DOHH2 (cell line): ENCODE results near the gene RPGR.

Source experiments
- H3F3A ChIP-seq: fragments of 200-600 bp; sonication (generic), shearing (Covaris generic); 2 replicates; pipeline ENCODE4 v1.6.0; 2016; ENCODE audit warnings: antibody characterized with exemption, mild to moderate bottlenecking; ENCODE audit not compliant: control insufficient read depth, insufficient read depth
- H3K27ac ChIP-seq: fragments of 200-600 bp; sonication (generic); 2 replicates; pipeline ENCODE4 v1.5.1; 2014; ENCODE audit warnings: low read depth, mild to moderate bottlenecking, low read length, moderate library complexity
- H3K27me3 ChIP-seq: fragments of 200-600 bp; sonication (generic); 2 replicates; pipeline ENCODE4 v1.6.1; 2014; ENCODE audit warnings: mild to moderate bottlenecking, low read length, mixed read lengths; ENCODE audit not compliant: control insufficient read depth
- H3K36me3 ChIP-seq: fragments of 200-600 bp; sonication (generic); 2 replicates; pipeline ENCODE4 v1.6.1; 2014; ENCODE audit warnings: mild to moderate bottlenecking, low read length, moderate library complexity, mixed read lengths; ENCODE audit not compliant: control insufficient read depth
- H3K4me1 ChIP-seq: fragments of 200-600 bp; sonication (generic); 2 replicates; pipeline ENCODE4 v1.6.1; 2014; ENCODE audit warnings: mild to moderate bottlenecking, low read length, mixed read lengths; ENCODE audit not compliant: control insufficient read depth
- H3K4me2 ChIP-seq: fragments of 200-600 bp; sonication (generic); 2 replicates; pipeline ENCODE4 v1.6.0; 2014; ENCODE audit warnings: mild to moderate bottlenecking, low read length, moderate library complexity
- H3K4me3 ChIP-seq: fragments of 200-600 bp; sonication (generic); 2 replicates; pipeline ENCODE4 v1.5.1; 2014; ENCODE audit warnings: mild to moderate bottlenecking, low read length, mixed read lengths
- H3K79me2 ChIP-seq: fragments of 200-600 bp; sonication (generic); 2 replicates; pipeline ENCODE4 v1.6.1; 2014; ENCODE audit warnings: mild to moderate bottlenecking, low read length, mixed read lengths; ENCODE audit not compliant: control insufficient read depth
- H3K9me2 ChIP-seq: fragments of 200-600 bp; sonication (generic); replicated peaks from 2 replicates; pipeline ENCODE4 v1.6.1; 2014; ENCODE audit warnings: mild to moderate bottlenecking, low read length, mixed read lengths; ENCODE audit not compliant: control insufficient read depth
- H3K9me3 ChIP-seq: fragments of 200-600 bp; sonication (generic); 2 replicates; pipeline ENCODE4 v1.6.1; 2014; ENCODE audit warnings: antibody characterized with exemption, low read length, mixed read lengths; ENCODE audit not compliant: control insufficient read depth, insufficient read depth
- H4K20me1 ChIP-seq: fragments of 200-600 bp; sonication (generic); 2 replicates; pipeline ENCODE4 v1.6.0; 2014; ENCODE audit warnings: low read depth, mild to moderate bottlenecking, antibody characterized with exemption, low read length, moderate library complexity; ENCODE audit not compliant: control insufficient read depth, insufficient read depth
- EZH2phosphoT487 ChIP-seq: fragments of 200-600 bp; sonication (generic); IDR thresholded peaks from 2 replicates; pipeline ENCODE4 v1.6.1; 2017; ENCODE audit warnings: borderline replicate concordance, mild to moderate bottlenecking, antibody characterized with exemption, low read length, moderate library complexity, mixed read lengths
- TF ChIP-seq, protein P1 (sequence below): fragments of 200-600 bp; sonication (generic); IDR thresholded peaks from one replicate; pipeline ENCODE4 v1.5.1; 2014; ENCODE audit warnings: antibody characterized with exemption, mild to moderate bottlenecking, low read depth, low read length; ENCODE audit not compliant: poor library complexity, severe bottlenecking

RPGR gene

DNA sequence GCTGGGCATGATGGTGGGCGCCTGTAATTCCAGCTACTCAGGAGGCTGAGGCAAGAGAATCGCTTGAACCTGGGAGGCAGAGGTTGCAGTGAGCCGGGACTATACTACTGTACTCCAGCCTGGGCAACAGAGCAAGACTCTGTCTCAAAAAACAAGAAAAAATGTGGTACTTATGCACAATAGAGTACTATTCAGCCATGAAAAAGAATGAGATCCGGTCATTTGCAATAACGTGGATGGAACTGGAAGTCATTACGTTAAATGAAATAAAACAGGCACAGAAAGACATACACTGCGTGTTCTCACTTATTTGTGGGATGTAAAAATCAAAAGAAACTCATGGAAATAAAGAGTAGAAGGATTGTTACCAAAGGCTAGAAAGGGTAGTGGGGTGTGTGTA lies 12.1 kb downstream of the RPGR start:
- Histone ChIP-seq H3K4me1 (no peaks in the 10 kb centered on the region), H3F3A (no peaks in the 10 kb centered on the region), H3K27me3 (no peaks in the 10 kb centered on the region), H3K9me2 (no peaks in the 10 kb centered on the region), H4K20me1 (no peaks in the 10 kb centered on the region), H3K9me3 (no peaks in the 10 kb centered on the region), H3K4me3 (no peak overlapping the region), H3K36me3 (no peaks in the 10 kb centered on the region; the same call in 1 of the 2 replicates), H3K4me2 (no peak overlapping the region), H3K27ac (no peak overlapping the region), H3K79me2 (no peaks in the 10 kb centered on the region)
- no peak for TF ChIP-seq EZH2phosphoT487
- TF ChIP-seq, protein P1, sequence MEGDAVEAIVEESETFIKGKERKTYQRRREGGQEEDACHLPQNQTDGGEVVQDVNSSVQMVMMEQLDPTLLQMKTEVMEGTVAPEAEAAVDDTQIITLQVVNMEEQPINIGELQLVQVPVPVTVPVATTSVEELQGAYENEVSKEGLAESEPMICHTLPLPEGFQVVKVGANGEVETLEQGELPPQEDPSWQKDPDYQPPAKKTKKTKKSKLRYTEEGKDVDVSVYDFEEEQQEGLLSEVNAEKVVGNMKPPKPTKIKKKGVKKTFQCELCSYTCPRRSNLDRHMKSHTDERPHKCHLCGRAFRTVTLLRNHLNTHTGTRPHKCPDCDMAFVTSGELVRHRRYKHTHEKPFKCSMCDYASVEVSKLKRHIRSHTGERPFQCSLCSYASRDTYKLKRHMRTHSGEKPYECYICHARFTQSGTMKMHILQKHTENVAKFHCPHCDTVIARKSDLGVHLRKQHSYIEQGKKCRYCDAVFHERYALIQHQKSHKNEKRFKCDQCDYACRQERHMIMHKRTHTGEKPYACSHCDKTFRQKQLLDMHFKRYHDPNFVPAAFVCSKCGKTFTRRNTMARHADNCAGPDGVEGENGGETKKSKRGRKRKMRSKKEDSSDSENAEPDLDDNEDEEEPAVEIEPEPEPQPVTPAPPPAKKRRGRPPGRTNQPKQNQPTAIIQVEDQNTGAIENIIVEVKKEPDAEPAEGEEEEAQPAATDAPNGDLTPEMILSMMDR, result no peak

GRCh38 chrX:38313190-38313589 lies 14.1 kb downstream of the RPGR start:
- H3K4me1 ChIP-seq, result no peaks in the 10 kb centered on the region
- H3F3A ChIP-seq, result no peaks in the 10 kb centered on the region
- H3K9me3 ChIP-seq, result no peaks in the 10 kb centered on the region
- H3K27ac ChIP-seq, result no peak overlapping the region
- H4K20me1 ChIP-seq, result no peaks in the 10 kb centered on the region
- no peaks in the 10 kb centered on the region for H3K27me3 ChIP-seq
- H3K4me2 ChIP-seq, result no peak overlapping the region
- no peaks in the 10 kb centered on the region; the same call in 1 of the 2 replicates for H3K36me3 ChIP-seq
- no peak for TF ChIP-seq EZH2phosphoT487
- TF ChIP-seq, protein P1, result no peak
- no peaks in the 10 kb centered on the region for H3K79me2 ChIP-seq
- H3K9me2 ChIP-seq, result no peaks in the 10 kb centered on the region
- H3K4me3 ChIP-seq, result no peak overlapping the region

DNA sequence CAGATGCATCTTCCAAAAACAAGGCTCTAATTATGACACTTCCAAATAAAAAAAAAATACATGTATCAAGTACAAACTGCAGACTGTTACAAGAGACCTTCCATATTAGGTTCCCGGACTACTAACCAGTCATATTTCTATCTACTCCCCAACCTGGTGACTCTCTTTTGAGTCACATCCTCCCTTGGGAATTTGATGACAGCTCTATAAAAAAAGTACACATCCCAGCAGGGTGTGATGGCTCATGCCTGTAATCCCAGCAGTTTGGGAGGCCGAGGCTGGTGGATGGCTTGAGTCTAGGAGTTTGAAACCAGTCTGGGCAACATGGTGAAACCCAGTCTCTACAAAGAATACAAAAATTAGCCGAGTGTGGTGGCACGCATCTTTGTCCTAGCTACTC lies 14.9 kb downstream of the RPGR start:
- Histone ChIP-seq H3K4me2 (no peak overlapping the region), H3K27ac (no peak overlapping the region), H3K36me3 (no peaks in the 10 kb centered on the region; the same call in 1 of the 2 replicates)

More for the DNA sequence above, 14.9 kb downstream of the RPGR start:
- Histone ChIP-seq H3K9me2 (no peaks in the 10 kb centered on the region), H3F3A (no peaks in the 10 kb centered on the region), H3K4me1 (no peaks in the 10 kb centered on the region), H3K79me2 (no peaks in the 10 kb centered on the region), H4K20me1 (no peaks in the 10 kb centered on the region), H3K27me3 (no peaks in the 10 kb centered on the region), H3K9me3 (no peaks in the 10 kb centered on the region), H3K4me3 (no peak overlapping the region)
- no peak for TF ChIP-seq EZH2phosphoT487
- TF ChIP-seq, protein P1, result no peak
